Brain pericyte (primary cell): Measurements from ENCODE around the gene YBEY.
A peak's percentile ranks its signal among the peaks of the same experiment; 100 is the strongest.
"Not testable (repeated sequence)": the region's sequence is repeated elsewhere in the genome, so short reads cannot be mapped to it uniquely, and the experiment has no call there.

ENCODE experiments used
- DNase-seq: peaks from one replicate; pipeline ENCODE4 v3.0.0-alpha.2; 2012; ENCODE audit warnings: low read depth, low spot score

Gene YBEY, protein sequence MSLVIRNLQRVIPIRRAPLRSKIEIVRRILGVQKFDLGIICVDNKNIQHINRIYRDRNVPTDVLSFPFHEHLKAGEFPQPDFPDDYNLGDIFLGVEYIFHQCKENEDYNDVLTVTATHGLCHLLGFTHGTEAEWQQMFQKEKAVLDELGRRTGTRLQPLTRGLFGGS

DNA sequence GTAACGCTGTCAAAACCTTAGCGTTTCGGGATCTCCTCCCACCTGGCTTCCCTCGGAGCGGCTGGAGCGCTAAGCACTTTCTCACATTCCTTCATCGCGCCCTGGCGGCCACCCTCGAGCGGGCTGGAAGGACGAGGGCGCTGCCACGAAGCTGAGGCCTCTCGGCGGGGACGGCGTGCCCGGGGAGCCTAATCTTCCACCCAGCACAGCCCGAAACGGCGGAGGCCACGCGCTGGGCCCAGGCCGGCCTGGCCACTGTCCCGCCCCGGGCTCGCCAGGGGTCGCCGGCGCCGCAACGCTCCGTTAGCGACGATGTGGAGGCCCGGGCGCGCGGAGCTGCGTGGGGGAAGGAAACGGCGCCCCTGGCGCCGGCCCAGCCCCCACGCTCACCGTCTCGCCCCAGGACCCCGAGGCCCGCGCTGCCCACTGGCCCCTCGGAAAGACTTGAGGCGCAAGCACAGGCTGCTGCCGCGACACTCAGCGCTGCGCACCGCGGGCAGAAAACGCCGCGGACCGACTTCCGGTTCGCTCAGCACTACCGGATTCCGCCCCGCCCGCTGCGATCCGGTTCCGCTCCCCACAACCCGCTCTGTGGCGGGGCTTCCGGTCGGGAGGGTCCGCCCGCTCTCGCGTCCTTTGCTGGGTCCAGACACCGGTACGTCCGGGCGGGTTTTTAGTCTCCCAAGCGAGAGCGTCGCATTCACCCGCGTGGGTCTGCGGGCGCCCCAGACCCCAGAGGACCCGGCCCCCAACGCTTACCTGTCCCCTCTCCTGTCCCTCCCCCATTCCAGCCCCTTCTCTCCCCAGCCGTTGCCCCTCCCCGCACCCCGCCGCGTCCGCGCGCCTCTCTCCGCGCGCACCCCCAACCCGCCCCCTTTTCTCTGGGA lies at the start of gene YBEY:
Gene YBEY, plus strand, starts transcription at position 582 of the 887 bp plus-strand sequence. CDS start 572 bp downstream, outside the sequence.
- DNase-seq: peak; percentile 79

DNA sequence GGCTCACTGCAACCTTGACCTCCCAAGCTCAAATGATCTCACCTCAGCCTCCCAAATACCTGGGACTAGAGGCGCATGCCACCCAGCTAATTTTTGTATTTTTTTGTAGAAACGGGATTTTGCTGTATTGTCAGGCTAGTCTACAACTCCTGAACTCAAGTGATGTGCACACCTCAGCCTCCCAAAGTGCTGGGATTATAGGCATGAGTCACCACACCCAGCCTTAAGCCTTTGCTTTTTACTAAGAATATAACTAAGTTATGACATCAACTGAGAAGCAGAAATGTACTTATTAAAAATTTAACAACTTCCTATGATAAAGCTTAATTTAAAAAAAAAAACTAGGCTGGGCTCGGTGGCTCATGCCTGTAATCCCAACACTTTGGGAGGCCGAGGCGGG lies 48.7 kb upstream of the YBEY start:
- no peak for DNase-seq

DNA sequence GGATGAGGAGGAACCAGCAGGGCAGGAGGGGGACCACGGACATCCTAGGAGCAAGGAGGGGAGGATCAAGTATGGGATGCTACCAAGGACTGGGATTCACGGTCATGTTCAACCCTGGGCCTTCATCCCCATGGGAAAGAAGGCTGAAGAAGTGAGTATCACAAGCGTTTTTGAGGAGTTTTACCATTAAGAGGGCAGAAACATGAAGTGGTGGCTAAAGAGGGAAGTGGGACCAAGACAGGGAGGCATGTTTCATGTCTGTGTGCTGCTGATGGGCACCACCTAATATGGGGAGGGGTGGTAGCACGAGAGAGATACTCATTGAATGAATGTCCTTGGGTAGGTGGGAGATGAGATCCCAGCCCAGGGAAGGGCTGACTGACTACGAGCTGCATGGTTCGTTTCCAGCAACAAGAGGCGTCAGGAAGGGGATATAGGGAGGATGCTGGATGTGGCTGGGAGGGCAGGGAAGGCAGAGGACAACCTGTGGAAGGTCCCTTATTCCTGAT lies 46.3 kb upstream of the YBEY start:
- DNase-seq: no peak

DNA sequence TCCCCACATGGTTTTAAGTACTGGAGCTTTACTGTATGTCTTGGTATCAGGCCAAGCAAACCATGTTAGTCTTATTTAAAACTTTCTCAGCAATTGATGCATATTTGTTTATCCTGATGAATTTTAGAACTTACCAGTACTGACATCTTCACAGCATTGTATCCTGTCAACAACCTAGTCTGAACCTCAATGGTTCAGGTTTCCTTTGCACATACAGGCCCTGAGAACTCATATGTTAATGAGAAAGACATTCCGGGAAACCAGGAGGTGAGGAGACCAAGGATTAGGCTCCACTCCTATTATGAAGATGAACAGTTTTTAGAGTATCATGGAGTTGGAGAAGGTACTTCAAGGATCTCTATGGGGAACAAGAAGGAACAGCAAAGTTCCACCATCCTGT lies 44.6 kb upstream of the YBEY start:
- not testable (repeated sequence) for DNase-seq

DNA sequence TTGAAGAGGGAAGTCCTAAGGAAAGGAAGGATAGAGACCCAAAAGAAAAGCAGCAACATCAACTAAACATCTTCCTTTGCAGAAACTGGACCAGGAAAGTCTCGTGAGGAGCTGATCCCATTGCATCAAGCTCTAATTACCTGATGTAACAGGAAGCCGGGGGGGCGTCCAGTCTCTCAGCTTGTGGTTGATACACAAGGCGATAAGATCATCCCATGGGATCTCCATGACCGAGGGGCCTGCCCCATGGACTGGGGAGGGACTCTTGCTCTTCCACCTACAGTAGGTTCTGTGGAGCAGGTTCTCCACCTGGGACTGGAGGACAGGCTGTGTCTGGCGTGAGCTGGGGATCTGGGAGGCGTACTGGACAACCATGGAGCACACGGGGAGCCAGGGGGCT lies 42.8 kb upstream of the YBEY start:
- no peak for DNase-seq

DNA sequence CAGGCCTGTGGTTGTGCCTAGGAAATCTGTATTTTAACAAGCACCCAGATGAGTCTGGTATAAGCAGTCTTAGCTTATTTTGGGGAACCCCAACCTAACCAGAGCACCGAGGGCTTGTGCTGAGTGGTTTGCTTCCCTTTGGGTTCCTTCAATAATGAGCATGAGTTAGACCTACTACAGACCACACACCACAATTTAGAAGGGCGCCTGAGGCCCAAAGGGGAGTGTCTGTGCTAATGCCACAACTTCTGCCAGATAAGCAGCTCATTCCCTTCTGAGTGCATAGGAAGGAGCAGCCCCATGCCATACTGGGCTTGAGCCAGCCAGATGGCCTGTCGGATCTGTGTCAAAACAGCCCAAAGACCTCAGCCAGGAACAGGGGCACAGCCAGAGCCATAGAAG lies 42.2 kb upstream of the YBEY start:
- no peak for DNase-seq

DNA sequence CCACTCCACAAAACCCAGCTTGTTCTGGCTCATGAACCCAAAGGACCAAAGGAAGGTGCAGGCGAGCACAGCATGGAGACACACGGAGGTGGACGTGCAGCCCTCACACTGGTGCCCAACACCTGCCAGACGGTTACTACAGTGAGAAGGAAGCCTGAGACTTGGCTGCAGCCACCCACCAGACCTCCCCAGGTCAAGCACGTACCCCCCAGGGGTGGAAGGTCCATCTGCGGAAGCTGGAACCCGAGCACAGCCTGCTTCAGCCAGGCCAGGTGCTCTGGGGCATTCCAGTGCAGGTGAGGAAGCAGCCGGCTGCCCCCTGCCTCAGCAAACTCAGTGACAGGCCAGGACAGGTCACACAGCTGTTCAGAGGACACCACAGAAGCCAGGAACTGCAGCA lies 41.5 kb upstream of the YBEY start:
- no peak for DNase-seq

DNA sequence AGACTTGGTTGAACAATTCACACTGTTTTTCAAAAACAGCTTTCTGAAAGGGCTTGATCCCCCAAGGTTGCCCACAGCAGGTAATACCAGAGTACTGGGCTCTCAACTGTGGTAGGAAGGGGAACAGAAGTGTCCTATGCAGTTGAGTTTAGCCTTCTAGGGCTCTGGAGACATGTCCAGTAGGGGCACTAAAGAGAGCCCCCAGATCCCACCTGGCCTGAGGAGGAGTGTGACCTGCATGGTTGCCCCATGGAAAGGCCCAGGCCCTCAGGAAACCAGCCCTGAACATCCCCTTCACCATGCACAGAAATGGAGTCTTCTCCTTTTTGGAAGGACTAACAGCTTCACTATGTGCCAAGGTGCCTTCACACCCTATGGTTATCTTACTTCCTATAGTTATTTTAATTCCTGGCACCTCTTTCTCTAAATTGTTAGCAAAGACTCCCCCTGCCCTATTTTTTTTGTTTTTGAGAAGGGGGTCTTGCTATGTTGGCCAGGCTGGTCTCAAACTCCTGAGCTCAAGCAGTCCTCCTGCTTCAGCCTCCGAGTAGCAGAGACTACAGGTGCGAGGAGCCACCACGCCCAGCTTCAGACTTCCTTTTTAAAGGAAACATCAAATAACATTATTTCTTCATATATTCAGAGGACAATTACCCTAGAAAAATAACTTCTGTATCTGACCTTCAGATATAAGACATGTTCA lies 40.8 kb upstream of the YBEY start:
- no peak for DNase-seq

DNA sequence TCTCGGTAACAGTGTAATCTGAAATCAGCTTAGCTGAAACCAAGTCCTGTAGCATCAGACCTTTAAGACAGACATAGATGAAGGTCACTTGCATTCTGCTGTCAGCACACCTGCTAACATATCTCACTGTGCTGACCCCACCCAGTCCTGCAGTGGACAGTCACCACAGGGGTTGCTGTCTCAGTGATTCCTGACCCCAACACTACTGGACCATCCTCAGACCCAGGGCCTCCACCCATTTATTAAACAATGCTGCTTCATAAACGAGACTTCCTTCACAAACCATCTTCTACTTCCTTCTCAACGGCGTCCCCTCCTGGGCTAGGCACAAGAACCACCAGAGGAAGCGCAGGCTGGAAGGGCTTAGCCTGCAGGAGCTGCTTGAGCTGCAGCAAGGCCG lies 39.8 kb upstream of the YBEY start:
- no peak for DNase-seq

DNA sequence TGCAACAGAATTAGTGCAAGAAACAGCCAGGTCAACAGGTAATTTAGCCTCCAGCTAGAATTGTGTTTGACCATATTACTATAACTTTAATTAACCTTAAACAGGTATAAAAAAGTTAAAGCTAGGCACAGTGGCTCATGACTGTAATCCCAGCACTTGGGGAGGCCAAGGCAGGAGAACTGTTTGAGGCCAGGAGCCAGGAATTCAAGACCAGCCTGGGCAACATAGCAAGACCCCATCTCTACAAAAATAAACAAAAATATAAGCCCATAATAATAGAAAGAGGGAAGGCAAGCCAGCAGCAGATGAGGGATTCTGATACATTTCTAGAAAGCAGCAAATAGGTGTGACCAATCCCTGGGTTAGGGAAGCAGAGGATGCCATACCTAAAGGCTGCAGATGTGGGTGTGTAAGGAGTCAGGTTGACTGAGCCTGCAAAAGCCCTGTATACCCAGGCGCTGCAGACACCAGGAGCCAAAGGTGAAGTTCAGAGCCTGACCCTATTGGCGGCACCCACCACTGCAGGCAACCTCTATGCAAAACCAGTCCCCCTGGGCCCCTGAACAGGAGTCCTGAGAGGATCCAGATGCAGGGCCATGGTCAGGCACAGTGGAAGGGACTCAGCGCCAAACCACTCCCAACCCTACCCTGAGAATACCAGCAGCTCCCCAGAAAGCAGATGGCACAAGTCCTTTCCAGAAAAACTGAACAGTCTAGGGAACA lies 38.3 kb upstream of the YBEY start:
- DNase-seq: no peak

DNA sequence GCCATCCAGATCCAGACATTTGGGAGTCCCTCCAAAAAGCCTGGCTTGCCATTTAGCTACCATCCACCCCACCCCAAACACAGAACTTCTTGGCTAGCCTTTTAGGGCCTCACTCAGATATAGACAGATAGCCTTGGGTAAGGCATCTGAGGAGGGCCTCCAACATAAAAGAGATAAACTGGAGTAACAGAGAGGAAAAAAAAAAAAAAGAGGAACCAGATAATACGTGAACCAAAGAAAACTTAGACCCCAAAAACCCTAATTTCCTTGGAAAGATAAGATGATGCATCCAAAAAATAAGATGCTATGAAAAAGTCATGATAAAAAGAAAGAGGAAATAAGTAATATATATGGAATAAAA lies 37.7 kb upstream of the YBEY start:
- DNase-seq: no peak

DNA sequence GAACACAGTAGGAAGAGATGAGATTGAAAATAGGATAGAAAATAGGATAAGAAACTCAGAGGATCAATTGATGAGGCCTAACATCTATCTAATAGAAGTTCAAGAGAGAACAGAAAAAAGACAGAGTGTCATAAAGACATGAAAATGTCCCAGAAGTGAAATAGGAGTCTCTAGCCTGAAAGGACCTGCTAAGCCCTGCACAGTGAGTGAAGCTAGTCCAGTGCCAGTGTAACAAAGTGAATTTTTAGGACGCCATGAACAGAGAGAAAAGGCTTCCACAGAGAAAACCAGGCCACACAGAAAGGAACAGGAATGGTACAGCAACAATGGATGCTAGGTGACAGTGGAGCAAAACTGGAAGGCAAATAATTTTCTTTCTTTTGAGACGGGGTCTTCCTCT lies 37.3 kb upstream of the YBEY start:
- no peak for DNase-seq

DNA sequence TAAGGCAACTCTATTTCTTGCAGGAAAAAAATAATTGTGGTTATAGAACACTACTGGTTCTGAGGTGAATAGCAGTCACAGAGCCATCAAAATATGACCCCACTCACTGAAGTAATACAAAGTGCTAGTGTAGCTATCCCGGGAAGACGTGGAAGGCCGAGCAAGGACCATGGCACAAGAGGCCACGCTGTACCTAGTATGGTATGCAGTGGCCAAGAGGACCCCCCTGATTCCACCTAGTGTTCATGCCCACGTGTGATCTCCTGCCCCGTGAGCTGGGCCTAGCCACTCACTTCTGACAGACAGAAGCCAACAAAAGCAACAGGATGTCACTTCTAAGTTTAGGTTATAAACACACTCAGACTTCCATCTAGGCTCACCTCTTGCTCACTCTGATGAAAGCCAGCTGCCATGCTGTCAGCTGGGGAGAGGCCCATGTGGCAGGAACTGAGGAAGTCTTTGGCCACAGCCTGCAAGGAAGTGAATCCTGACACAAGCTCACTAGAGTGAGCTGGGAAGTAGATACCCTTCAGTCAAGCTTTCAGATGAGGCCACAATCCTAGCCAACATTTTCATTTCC lies 35.9 kb upstream of the YBEY start:
- no peak for DNase-seq

DNA sequence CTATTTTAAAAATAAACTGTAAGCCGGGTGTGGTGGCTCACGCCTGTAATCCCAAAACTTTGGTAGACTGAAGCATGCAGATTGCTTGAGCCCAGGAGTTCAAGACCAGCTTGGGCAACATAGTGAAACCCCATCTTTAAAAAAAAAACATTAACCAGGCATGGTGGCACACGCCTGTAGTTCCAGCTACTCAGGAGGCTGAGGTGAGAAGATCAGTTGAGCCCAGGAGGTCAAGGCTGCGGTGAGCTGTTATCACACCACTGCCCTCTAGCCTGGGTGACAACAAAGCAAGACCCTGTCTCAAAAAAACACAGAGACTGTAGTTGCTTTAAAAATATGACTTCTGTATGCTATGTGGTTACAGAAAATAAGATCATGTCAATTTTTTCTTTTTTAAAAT lies 33.3 kb upstream of the YBEY start:
- no peak for DNase-seq

DNA sequence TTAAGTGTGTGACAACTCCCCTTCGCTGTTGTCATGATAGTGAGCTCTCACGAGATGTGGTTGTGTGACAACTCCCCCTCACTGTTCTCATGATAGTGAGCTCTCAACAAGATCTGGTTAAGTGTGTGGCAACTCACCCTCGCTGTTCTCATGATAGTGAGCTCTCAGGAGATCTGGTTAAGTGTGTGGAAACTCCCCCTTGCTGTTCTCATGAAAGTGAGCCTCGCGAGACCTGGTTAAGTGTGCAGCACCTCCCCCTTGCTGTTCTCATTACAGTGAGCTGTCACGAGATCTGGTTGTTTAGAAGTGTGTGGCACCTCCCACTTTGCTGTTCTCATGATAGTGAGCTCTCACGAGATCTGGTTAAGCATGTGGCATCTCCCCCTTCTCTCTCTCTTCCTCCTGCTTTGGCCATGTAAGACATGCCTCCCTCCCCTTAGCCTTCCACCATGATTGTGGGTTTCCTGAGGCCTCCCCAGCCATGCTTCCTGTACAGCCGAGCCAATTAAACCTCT lies 32.5 kb upstream of the YBEY start:
- DNase-seq: no peak

DNA sequence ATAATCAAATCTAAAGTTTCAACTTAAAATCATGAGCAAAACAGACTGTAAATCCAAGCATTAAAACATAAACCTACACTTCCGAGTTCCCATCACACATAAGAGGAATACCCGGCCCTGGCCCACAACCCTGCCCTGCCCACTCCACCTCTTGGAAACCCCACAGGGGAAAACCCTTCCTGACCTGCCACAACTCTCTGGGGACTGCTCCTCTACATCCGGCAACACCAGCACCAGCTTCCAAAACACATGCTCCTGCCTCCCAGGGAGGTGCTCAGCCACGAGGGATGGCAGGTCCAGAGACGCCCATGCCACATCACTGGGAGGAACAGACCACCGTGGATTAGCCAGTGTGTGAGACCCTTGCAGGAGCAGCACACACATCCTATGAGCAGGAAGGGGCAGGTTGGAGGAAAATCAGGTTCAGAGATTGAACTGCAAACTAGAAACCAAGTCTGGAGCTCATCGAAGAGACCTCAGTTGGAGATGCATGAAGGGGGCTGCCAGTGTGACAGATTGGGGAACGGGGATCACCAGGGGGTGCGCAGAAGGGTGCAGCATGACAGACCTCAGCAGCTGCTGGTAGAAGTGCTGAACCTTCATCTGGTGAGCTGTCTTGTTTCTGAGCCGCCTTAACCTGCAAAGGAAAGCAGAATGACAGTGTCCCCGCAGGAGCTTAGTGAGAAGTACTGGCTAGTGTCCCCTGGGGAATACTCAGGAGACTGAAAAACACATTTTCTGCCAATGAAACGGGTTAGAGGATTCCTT lies 31.8 kb upstream of the YBEY start:
- no peak for DNase-seq

DNA sequence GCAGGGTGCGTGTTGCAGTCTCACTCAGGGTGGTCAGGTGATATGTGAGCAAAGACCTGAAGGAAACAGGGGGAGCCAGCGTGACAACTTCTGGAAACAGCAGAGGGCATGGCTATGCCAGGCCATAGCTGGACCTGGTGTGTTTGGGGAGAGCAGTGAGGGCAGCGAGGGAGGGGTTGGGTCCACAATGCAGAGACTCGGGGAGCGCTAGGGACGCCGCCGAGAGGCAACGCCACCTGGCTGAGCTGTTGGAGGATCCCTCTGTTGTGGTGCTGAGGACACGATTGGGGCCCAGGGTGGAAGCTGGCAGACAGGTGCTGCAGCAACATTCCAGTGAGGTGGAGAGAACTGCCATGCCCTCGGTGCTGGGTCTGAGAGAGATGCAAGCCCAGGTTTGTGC lies 31.0 kb upstream of the YBEY start:
- no peak for DNase-seq

DNA sequence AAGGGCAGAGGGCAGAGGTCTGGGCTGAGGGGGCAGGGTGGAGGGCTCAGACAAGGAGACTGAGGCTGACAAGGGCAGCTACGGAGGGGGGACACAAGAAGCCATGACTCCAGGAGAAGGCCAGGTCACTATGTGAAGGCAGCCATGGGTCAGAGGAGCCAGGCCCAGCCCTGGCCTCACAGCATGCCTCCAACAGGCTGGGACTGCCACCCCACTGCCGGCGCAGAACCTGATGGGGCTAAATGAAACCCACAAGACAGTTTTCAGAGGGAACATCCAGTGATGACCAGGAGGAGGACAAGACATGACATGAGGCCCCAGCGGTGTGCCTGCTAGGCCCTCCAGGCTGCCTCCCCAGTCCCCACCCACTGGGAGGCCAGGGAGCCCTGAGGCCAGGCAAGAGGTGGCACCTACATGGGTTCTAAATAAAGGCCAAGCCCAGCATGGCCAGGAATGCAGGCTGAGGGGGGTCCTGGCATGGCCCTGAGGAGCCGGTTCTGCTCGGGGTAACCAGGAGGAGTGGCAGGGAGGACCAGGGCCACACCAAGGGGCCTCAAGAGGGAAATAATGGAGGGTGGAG lies 30.3 kb upstream of the YBEY start:
- no peak for DNase-seq

DNA sequence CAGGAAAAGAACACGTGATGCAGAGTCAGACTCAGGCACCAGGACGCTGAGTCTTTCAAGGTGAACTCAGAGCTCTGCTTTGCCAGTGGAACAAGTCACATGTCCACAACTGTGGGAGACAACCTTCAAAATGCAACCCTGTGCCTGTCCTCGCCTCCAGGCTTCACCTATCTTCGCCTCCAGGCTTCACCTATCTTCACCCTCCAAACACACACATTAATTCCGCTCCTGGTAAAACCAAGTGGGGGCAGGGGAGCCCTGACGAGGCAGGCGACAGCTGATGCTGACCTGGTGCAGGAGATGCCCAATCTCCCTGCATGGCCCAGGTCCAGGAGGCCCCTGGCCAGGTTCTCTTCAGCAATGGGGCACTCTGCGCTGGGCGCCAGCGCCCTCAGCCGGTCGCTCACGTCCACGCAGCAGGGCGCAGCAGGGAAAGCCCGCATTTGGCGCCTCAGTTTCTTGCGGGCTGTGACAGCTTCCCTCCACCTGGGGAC lies 29.6 kb upstream of the YBEY start:
- no peak for DNase-seq

DNA sequence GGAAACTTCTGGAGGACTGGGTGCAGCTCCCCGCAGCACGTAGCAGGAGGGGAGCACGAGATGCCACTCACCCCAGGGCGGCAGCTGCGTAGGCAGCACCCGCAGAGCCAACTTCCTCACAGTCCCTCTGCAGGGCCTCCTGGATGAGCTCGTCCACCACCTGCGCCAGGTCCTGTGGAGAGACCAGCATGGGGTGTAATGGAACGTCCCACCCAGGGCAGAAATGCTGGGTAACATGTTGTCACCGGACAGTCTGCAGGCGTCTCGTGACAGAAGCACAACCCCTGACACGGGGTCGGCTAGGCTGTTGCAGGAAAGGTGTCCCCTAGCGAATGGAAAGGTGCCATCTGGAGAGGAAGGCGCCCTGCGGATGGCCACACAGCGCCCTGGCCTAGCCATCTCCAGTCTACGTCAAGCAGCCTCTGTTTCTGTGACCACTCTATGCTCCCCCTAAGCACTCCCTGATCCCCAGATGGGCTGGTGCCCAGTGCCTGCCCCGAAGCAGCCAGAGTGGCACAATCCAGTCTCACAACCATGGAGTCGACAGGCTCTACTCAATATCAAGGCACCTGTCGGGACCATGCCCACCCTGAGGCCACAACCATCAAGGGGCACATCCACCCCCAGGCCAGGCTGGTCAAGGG lies 22.0 kb upstream of the YBEY start:
- no peak for DNase-seq
